Measurements from ENCODE around the gene CPZ. TPM values are rescaled to one million over a fixed set of nuclear protein-coding genes. Genes with fewer than 3 reads are reported as not detected.
"Not testable (repeated sequence)": the region's sequence is repeated elsewhere in the genome, so short reads cannot be mapped to it uniquely, and the experiment has no call there.

Gene CPZ
- total RNA-seq, 1 donor from 2014 or later = not detected

- ChIA-PET CTCF (no interaction called here), POLR2A (no interaction called here)
- intact Hi-C loops (cut with micrococcal nuclease) = no loop called here
- H3K36me3 Mint-ChIP-seq (ENCODE audit: low read depth) = no peaks in the 10 kb centered on the region
- no peaks in the 10 kb centered on the region for H3K27me3 Mint-ChIP-seq
- no peak overlapping the region for H3K4me3 Mint-ChIP-seq
- ATAC-seq (ENCODE audit: low read depth) = no peak
- H3K27ac Mint-ChIP-seq = no peak overlapping the region
- no peaks in the 10 kb centered on the region for H3K4me1 Mint-ChIP-seq
- no peak for TF ChIP-seq CTCF (IDR thresholded peaks at IDR 0.05)
- no peak for DNase-seq
- peaks cover 8% of the 10 kb centered on the region for H3K9me3 Mint-ChIP-seq
Measured at GRCh38 chr4:8652181-8653078, 59.9 kb downstream of the CPZ start.

DNA sequence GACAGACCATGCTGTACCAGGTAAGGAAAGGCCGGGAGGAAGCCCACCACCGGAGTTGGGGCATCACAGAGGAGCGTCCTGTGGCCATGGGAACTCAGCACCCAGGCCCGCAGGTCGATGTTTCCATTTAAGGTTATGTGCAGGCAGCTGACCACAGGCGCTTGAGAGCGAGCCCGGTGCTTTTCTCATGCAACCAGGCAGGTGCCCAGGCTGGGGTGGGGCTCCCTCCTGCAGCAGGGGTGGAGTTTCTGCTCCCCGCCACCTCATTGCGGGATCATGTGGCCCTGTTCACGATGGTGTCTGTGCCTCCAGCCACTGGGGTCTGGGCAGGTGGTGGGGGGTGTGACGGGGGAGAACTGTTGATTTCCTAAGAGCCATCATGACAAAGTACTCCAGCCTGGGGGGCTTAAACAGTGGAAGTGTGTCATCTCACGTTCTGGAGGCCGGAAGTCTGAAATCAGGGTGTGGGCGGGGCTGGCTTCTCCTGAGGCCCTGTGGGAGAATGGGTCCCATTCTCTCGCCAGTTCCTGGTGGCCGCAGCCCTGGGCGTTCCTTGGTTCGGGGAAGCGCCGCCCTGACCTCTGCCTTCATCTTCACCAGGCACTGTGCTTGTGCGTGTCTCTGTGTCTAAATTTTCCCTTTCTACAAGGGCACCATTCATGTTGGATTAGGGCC lies 60.9 kb downstream of the CPZ start:
- CTCF ChIA-PET = no interaction called here
- intact Hi-C loops (cut with micrococcal nuclease) = no loop called here
- no peak for ATAC-seq (ENCODE audit: low read depth)
- H3K4me1 Mint-ChIP-seq = no peaks in the 10 kb centered on the region
- no peak for DNase-seq
- TF ChIP-seq CTCF (IDR thresholded peaks at IDR 0.05) = no peak
- H3K4me3 Mint-ChIP-seq = no peak overlapping the region
- peaks cover 8% of the 10 kb centered on the region for H3K9me3 Mint-ChIP-seq
- no peak overlapping the region for H3K27ac Mint-ChIP-seq
- no peaks in the 10 kb centered on the region for H3K27me3 Mint-ChIP-seq
- no peaks in the 10 kb centered on the region for H3K36me3 Mint-ChIP-seq (ENCODE audit: low read depth)
- POLR2A ChIA-PET = no interaction called here

- ATAC-seq (ENCODE audit: low read depth); H3K4me3 Mint-ChIP-seq; H3K27me3 Mint-ChIP-seq; intact Hi-C loops (cut with micrococcal nuclease); DNase-seq; H3K4me1 Mint-ChIP-seq; H3K9me3 Mint-ChIP-seq; CTCF ChIA-PET; H3K36me3 Mint-ChIP-seq (ENCODE audit: low read depth); H3K27ac Mint-ChIP-seq; POLR2A ChIA-PET: not testable (repeated sequence)
Measured at GRCh38 chr4:8654139-8654538, 61.6 kb downstream of the CPZ start.

DNA sequence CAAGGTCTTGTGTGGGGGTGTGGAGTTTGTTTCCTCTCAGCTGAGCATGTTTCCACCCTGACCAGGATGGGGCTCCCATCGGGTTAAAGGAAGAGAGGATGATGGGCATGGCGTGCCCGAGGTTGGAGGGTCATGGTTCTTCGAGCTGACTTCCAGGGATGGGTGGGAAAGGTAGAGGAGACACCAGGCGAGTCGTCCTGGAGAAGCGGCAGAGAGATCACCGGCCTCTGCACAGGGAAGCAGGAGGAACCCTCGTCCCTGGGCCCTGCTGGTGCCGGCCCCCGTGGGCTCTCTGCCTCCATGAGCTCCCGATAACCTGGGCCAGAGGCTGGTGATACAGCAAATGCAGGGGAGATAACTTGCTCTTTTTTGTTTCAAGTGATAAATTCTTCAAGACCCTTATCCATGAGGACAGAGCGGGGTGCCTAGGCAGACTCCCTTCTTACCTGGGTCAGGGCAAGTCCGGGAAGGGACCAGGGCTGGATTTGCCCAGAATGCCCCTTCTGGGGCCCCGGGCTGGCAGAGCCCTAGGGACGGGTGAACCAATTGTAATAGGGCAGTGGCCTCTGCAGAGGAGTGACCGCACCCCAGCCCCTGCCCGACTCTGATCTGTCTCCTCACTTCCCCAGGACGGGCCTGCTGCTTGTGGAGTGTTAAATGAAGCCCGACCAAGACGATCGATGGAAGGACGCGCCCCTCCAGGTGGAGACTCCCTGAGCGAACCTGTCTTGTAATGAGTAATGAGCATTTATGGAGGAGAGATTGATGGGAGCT lies 63.0 kb downstream of the CPZ start:
- no peak overlapping the region for H3K4me3 Mint-ChIP-seq
- H3K27ac Mint-ChIP-seq = no peak overlapping the region
- H3K36me3 Mint-ChIP-seq (ENCODE audit: low read depth) = no peaks in the 10 kb centered on the region
- H3K4me1 Mint-ChIP-seq = no peaks in the 10 kb centered on the region
- intact Hi-C loops (cut with micrococcal nuclease) = no loop called here
- CTCF ChIA-PET = no interaction called here
- ATAC-seq (ENCODE audit: low read depth) = no peak
- POLR2A ChIA-PET = no interaction called here
- TF ChIP-seq CTCF (IDR thresholded peaks at IDR 0.05) = no peak
- H3K27me3 Mint-ChIP-seq = peaks cover 2% of the 10 kb centered on the region
- peaks cover 8% of the 10 kb centered on the region for H3K9me3 Mint-ChIP-seq
- DNase-seq = no peak

DNA sequence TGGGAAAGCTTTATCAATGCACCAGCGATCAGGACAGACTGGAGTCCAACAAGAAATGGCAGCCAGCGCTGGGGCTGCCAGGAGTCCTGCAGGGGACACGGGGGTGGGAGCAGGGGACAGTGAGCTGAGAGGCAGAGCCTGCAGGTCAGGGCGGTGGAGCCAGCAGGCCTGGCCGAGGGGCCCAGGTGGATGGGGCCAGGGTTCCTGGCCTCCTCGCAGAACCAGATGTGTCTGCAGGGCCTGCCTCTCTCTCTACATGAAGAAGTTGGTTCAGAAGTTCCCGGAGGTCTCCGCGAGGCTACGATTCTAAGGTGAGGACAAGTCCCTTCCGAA lies 63.6 kb downstream of the CPZ start:
- intact Hi-C loops (cut with micrococcal nuclease) = no loop called here
- no peak overlapping the region for H3K4me3 Mint-ChIP-seq
- DNase-seq = no peak
- no peaks in the 10 kb centered on the region for H3K36me3 Mint-ChIP-seq (ENCODE audit: low read depth)
- ChIA-PET CTCF (no interaction called here), POLR2A (no interaction called here)
- no peaks in the 10 kb centered on the region for H3K4me1 Mint-ChIP-seq
- no peak for ATAC-seq (ENCODE audit: low read depth)
- peaks cover 3% of the 10 kb centered on the region for H3K27me3 Mint-ChIP-seq
- peaks cover 8% of the 10 kb centered on the region for H3K9me3 Mint-ChIP-seq
- TF ChIP-seq CTCF (IDR thresholded peaks at IDR 0.05) = no peak
- H3K27ac Mint-ChIP-seq = no peak overlapping the region
